Thoracic aorta (tissue), 2 donors: ENCODE measurements around the gene MAP1LC3B2. TPM values are rescaled to one million over a fixed set of nuclear protein-coding genes. Genes with fewer than 3 reads are reported as not detected.
"Not testable (repeated sequence)": the region's sequence is repeated elsewhere in the genome, so short reads cannot be mapped to it uniquely, and the experiment has no call there.

Experiments used
- ATAC-seq: fragments of 150-250 bp; one replicate; pipeline ENCODE4 v1.8.0; 2017; ENCODE audit warnings: low read depth; ENCODE audit not compliant: insufficient number of reproducible peaks, low FRiP score
- DNase-seq: peaks from one replicate; pipeline ENCODE4 v3.0.0-alpha.2; 2020; ENCODE audit warnings: low spot score
- H3K27ac ChIP-seq, 2 donors: fragments of 200-600 bp; sonication (generic); 1 replicate in 1 of 2; 2 replicates in 1 of 2; pipeline ENCODE4 v1.5.1; 2016; ENCODE audit warnings: mild to moderate bottlenecking in 2 of 2, moderate library complexity in 2 of 2
- H3K27me3 ChIP-seq: fragments of 200-600 bp; sonication (generic); replicated peaks from 2 replicates; pipeline ENCODE4 v1.6.0; 2016; ENCODE audit warnings: mild to moderate bottlenecking; ENCODE audit not compliant: insufficient read depth
- H3K36me3 ChIP-seq: fragments of 200-600 bp; sonication (generic); one replicate; pipeline ENCODE4 v1.5.1; 2016
- H3K4me1 ChIP-seq, 2 donors: fragments of 200-600 bp; sonication (generic); 1 replicate in 1 of 2; 2 replicates in 1 of 2; pipeline versions ENCODE4 v1.5.1 to v1.6.0; 2016; ENCODE audit warnings: low read depth in 2 of 2, mild to moderate bottlenecking in 1 of 2; ENCODE audit not compliant: control insufficient read depth in 1 of 2
- H3K4me3 ChIP-seq: fragments of 200-600 bp; sonication (generic); 2 replicates; pipeline ENCODE4 v1.5.1; 2016; ENCODE audit warnings: mild to moderate bottlenecking
- H3K9me3 ChIP-seq: fragments of 200-600 bp; sonication (generic); 2 replicates; pipeline ENCODE4 v1.5.1; 2016
- CTCF ChIP-seq: fragments of 200-600 bp; sonication (generic); IDR thresholded peaks from one replicate; pipeline ENCODE4 v1.5.1; 2019; ENCODE audit warnings: antibody characterized with exemption
- total RNA-seq, 2 donors: library from RNA; depleted of rRNA; stranded (reverse); fragments of >200 nt; gene quantifications; one replicate each; pipeline versions ENCODE4 v1.1.0 to v1.2.3, GENCODE V29; 2016

Gene MAP1LC3B2
- total RNA-seq, 2 donors from 2014 or later = 1.5 TPM; not detected in 1

- TF ChIP-seq CTCF = no peak
- Histone ChIP-seq H3K27ac (no peak overlapping the region), H3K36me3 (no peaks in the 10 kb centered on the region), H3K4me3 (no peak overlapping the region), H3K4me1 (no peaks in the 10 kb centered on the region), H3K27me3 (no peaks in the 10 kb centered on the region), H3K9me3 (peaks cover 5% of the 10 kb centered on the region)
- DNase-seq (no peak), ATAC-seq (no peak)
Observed at GRCh38 chr12:116565963-116566362, 6.8 kb downstream of the MAP1LC3B2 start.

GRCh38 chr12:116568203-116568602, 9.0 kb downstream of the MAP1LC3B2 start:
- no peak for ATAC-seq
- DNase-seq = no peak
- no peak overlapping the region for H3K27ac ChIP-seq
- H3K9me3 ChIP-seq = peaks cover 5% of the 10 kb centered on the region
- no peaks in the 10 kb centered on the region for H3K36me3 ChIP-seq
- H3K27me3 ChIP-seq = no peaks in the 10 kb centered on the region
- TF ChIP-seq CTCF = no peak
- H3K4me3 ChIP-seq = no peak overlapping the region
- no peaks in the 10 kb centered on the region for H3K4me1 ChIP-seq

- Histone ChIP-seq H3K9me3 (no peaks in the 10 kb centered on the region), H3K27me3 (no peaks in the 10 kb centered on the region), H3K4me1 (no peaks in the 10 kb centered on the region), H3K4me3 (no peak overlapping the region), H3K27ac (no peak overlapping the region), H3K36me3 (no peaks in the 10 kb centered on the region)
- no peak for TF ChIP-seq CTCF
- ATAC-seq = no peak
- no peak for DNase-seq
Observed at GRCh38 chr12:116571089-116571488, 11.9 kb downstream of the MAP1LC3B2 start.

GRCh38 chr12:116573776-116574175, 14.6 kb downstream of the MAP1LC3B2 start:
- DNase-seq = no peak
- Histone ChIP-seq H3K4me1 (no peaks in the 10 kb centered on the region), H3K9me3 (no peaks in the 10 kb centered on the region), H3K36me3 (no peaks in the 10 kb centered on the region), H3K27me3 (no peaks in the 10 kb centered on the region), H3K27ac (no peak overlapping the region), H3K4me3 (no peak overlapping the region)
- TF ChIP-seq CTCF = no peak
- no peak for ATAC-seq

GRCh38 chr12:116575754-116576153, 16.6 kb downstream of the MAP1LC3B2 start:
- not testable (repeated sequence) for ATAC-seq, H3K36me3 ChIP-seq, H3K9me3 ChIP-seq, DNase-seq, H3K27ac ChIP-seq, H3K27me3 ChIP-seq, H3K4me1 ChIP-seq, H3K4me3 ChIP-seq

- Histone ChIP-seq H3K36me3 (no peaks in the 10 kb centered on the region), H3K27me3 (no peaks in the 10 kb centered on the region)
Observed at GRCh38 chr12:116577154-116577561, 18.0 kb downstream of the MAP1LC3B2 start.

More at GRCh38 chr12:116577154-116577561, 18.0 kb downstream of the MAP1LC3B2 start:
- TF ChIP-seq CTCF = no peak
- Histone ChIP-seq H3K4me1 (peaks cover 0 to 1% of the 10 kb centered on the region in 2 donors), H3K27ac (no peak overlapping the region), H3K4me3 (no peak overlapping the region), H3K9me3 (no peaks in the 10 kb centered on the region)
- ATAC-seq = no peak
- no peak for DNase-seq
